NCI-H2227 treated with DMSO at 0.1 percent for 48 hours (cell line): ENCODE results near the gene RBM17.
"Not testable (repeated sequence)": the region's sequence is repeated elsewhere in the genome, so short reads cannot be mapped to it uniquely, and the experiment has no call there.

Experiments used
- DNase-seq: peaks from one replicate; lab custom pipeline; 2025; lab: John Stamatoyannopoulos, UW

The RBM17 gene

GRCh38 chr10:6080417-6080973 lies 8.3 kb upstream of the RBM17 start:
- DNase-seq, result no peak

GRCh38 chr10:6082496-6083395 lies 6.1 kb upstream of the RBM17 start:
- DNase-seq, result no peak

DNA sequence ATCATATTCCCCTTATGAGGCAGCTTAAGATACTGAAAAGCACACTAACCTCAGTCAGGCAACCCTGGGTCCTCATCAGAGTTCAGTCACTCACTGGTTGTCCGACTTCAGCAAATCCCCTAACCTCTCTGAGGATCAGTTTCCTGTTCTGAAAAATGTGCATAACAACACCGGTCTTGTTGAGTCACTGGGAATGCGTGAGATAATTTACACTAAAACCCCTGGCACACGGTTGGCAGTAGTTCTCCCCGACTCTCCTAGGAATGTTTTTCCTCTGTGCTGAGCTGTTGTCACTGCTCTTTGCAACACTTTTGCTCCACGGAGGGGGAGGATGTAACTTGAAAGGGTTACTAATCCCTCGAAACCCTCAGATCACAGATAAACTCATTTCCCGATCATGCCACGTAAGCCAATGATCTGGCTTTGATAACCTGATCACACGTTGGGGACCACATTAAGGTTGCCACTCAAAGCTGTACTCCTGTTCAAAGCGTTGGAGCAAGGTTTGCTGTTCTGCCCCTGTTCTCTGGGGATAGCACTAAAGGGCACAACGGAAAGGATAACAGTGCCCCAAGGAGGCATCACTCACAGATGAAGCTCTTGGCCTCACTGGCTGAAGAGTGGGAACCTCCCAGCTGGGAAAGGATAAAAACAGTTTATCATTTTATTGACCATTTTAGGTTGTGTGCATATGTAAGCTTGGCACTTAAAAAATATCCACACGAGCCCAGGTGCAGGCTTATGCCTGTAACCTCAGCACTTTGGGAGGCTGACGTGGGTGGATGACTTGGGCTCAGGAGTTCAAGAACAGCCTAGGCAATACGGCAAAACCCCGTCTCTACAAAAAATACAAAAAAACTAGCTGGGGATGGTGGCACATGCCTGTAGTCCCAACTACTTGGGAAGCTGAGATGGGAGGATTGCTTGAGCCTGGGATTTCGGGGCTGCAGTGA lies 5.0 kb upstream of the RBM17 start:
- DNase-seq, result no peak

DNA sequence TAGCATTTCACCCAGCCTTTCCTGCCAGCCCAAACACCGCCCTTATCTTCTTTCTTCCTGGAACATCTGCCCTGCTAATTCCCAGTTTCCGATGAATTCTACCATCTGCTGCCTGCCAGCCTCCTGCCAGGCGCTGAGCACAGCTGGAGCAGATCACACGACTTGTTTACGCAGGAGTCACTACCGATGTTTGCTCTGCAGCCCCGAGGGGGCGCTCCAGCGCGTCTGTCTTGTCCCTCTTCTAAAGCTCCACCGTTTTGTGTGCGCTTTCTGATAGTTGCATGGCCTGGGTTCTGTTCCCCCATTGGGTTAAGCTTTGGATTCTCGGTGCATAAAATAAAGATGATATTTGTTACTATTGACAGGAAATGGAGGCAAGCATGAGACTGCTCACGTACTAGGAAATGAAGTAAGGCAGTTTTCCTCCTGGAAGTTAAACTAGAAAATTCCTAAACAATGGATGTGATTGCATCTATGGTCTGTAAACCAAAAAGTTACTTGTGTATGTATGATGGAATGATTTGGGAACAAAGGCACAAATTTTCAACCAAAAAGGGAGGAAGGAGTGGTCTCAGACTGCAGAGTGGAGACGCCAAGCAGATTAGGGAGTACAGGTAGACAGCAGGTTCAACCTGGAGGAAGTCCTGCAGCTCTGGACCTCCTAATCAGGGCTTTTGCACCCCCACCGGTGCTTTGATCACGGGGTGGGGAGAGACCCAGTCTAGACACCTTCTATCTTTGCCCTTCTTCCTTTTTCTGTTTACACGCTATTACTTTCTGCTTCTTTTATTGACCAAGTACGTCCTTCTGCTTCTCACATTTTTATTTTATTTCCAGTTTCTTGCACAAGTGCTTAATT lies 2.2 kb upstream of the RBM17 start:
- peak; percentile 74 for DNase-seq

DNA sequence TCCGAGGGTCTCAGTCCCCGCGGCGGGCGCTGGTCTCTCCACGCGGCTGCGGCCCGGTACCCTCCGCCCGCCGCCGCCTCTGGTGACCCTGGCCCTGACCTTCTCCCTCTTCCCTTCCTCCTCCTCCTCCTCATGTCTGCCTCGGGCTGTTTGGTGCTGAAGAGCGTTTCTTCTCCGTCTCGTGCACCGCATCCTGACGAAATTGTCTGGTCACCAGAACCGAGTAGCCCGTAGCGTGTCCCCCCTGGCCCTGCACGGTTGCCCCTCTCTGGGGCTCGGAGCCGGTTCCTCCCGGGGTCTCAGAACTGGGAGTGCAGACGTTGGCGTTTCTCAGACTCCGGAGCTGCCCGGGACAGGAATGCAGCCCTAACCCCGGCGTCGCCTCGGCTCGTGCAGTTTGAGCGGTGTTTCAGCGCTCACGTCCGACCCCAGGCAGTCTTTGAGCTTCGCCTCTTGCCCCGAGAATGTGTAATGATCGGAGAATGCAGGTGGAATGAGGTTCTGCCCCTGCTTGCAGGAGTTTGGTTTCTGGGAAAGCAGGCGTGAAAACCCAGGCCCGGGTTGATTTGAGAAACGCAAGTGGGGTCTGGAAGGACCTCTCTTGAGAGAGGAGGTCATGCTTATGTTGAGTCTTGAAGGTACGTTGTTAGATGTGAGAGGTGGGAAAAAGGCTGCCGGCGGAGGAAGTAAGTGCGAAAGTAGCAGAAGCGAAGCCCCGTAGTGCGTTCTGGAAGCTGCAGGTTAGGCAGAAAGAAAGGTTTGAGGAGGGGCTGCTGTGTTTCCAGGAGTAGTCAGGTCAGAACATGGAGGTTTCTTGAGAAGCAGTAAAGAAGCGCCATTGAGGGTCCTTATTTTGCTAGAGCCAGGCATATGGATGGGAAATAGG lies 743 bp downstream of the RBM17 start:
- no peak for DNase-seq

GRCh38 chr10:6091630-6092029 lies 2.8 kb downstream of the RBM17 start:
- no peak for DNase-seq

DNA sequence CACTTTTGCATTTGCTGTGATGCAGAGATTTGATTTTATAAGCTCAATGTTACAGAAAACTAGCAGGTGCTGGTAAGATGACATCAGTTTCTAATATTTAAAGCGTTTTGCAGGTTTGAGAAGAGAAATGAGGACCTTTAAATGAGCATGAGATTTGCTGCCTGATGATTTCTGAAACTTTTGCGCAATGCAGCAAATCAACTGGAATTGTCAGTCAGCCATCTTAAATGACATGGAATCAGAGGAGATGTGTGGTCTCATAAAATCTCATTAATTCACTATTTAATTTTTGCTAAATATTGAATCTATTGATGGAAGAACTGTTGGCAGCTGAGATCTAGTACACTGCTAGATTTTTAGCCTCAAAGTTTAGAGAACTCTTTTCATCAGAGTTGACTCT lies 3.9 kb downstream of the RBM17 start:
- no peak for DNase-seq

DNA sequence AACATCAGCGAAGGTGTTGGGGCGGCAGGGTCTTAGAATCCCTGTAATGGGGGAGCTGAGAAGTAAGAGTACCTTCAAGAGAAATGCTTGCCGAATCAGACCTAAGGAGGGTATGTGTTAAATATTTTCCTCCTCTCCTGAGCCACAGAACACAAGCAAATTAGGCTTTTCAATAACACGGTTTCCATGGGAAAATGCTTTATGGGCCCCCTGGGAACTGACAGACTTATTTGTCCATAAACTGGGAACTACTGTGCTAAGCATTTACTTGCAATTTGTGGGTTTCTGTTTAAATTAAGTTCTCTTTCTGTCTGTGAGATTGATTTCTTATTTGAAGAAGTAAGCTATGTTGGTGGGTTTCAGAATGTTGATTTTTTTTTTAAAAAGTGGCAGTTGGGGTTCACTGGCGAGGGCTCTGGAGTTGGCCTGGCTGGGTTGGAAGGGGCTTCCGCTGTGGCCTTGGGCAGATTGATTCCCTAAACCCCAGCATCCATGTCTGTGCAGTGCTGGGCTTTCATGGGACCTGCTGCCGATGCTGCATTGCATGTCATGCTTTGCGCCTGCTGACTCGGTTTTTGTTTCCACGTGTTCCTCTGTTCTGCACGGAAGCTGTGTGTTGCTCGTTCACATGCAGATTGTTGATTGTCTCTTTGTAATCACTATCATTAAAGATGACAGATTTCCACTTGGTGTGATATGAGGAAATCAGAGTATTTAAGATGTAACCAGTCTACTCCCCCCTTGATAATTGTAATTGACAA lies 7.2 kb downstream of the RBM17 start:
- DNase-seq, result no peak

GRCh38 chr10:6097063-6097462 lies 8.2 kb downstream of the RBM17 start:
- no peak for DNase-seq

GRCh38 chr10:6098156-6098555 lies 9.3 kb downstream of the RBM17 start:
- DNase-seq, result no peak

DNA sequence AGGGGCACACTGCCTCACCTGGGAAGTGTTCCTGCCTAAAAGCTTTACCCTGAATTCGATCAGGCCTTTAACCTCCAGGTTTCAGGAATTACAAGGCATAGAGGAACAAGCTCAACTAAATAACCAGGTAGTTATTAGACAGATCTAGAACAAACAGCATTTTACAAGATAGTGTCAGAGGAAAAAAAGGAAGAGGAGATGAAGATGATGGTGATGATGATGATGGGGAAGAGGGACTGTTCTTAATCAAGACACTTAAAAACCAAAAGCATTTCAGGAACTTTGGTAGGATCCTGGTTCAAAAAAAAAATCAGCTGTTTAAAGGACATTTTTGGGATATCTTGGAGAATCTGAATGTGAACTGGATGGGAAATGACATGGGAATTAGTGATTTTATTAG lies 11.5 kb downstream of the RBM17 start:
- no peak for DNase-seq

DNA sequence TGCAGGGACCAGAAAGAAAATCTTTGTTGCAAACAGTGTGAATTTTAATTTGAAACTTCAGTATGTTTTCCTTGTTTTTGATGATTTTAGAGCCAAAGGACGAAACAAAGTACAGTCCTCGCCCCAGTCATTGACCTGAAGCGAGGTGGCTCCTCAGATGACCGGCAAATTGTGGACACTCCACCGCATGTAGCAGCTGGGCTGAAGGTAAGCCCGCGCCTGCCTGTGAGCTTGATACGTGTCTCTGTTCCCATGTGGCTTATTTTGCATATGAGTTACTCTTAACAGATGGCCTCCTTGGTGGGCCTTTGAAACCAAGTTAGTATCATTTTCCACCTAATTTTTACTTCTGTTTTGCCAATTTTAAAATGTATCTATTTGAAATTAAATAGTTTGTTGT lies 12.3 kb downstream of the RBM17 start:
- no peak for DNase-seq

- DNase-seq, result no peak
These were observed 13.3 kb downstream of the RBM17 start for GRCh38 chr10:6102128-6102527.

DNA sequence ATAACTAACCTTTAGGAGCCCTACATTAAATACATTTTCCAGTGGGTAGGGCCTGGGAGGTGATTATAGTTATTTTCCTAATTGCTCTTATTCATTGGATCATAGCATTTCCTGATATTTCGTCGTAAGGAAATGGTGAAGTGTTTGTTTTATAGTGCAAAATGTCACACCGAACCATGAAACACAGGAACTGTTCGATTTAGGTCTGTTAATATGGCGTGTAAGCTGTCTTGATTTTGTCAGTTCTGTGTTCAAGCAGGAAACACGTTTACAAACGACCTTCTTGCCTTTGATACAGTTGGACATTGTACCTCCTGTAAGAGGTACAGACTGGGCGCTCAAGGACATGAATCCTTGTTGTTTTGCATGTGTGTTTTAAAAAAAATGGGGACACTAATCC lies 14.8 kb downstream of the RBM17 start:
- DNase-seq, result no peak

- DNase-seq, result not testable (repeated sequence)
These were observed 18.8 kb downstream of the RBM17 start for GRCh38 chr10:6107616-6108015.

- no peak for DNase-seq
These were observed 19.2 kb downstream of the RBM17 start for GRCh38 chr10:6108072-6108471.

GRCh38 chr10:6108631-6109443 lies 20.0 kb downstream of the RBM17 start:
- DNase-seq, result peak; percentile 3

DNA sequence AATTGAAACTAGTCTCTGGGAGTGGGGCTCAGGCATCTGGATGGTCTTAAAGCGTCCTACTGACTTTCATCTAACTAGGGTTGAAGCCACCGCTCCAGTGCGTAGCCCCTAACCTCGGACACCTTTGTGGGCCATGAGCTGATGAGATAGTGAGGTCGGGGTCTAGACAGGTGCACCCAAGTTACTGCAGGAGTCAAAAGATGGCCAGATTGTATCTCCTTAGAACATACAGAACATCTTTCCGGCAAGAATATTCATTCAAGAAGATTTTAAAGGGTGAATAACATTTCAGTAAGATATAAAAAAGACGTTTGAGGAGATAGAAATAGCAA lies 20.6 kb downstream of the RBM17 start:
- DNase-seq, result no peak

DNA sequence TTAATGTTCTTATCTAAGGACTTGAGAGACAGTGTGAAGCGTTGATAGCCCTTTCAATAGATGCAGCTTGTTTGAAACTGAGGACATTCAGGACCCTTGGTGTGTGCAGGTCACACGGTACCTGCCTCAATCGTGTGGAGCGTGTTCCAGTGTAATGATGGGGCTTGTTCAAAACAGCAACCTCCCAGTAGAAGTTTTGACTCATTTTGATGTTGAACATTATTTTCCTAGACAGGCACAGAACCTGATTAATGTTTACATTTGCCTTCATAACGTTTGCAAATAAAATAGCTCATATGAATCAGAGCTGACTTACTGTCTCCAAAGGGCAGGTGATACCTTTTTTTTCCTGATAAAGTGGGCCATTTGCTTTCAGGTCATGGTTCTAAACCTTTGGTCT lies 21.3 kb downstream of the RBM17 start:
- no peak for DNase-seq
